ENCODE data around the gene MYRFL.
"Not testable (repeated sequence)": the region's sequence is repeated elsewhere in the genome, so short reads cannot be mapped to it uniquely, and the experiment has no call there.

MYRFL gene

DNA sequence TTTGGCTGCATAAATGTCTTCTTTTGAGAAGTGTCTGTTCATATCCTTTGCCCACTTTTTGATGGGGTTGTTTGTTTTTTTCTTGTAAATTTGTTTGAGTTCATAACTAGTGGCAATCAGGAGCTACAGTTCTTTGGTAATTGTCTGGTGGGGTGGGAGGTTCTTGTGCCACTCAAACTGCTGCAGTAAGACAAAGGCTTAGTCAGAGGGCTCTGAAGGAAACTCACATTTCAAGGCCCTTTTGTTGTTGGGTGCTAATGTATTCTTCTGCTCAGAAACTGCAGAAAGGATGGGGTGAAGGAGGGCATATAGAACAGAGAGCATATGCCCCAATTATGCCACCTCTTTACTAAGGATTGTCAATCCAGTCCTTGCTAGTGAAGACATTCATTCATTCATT lies 21.9 kb downstream of the MYRFL start:
- ChIA-PET POLR2A (no interaction called here), CTCF (no interaction called here)
- DNase-seq (ENCODE audit: low read depth, low spot score): no peak
- no peak overlapping the region for H3K4me3 ChIP-seq (ENCODE audit: low read depth, low read length)
- TF ChIP-seq CTCF (IDR thresholded peaks at IDR 0.05; ENCODE audit: insufficient read depth, low read length, missing control alignments): no peak

DNA sequence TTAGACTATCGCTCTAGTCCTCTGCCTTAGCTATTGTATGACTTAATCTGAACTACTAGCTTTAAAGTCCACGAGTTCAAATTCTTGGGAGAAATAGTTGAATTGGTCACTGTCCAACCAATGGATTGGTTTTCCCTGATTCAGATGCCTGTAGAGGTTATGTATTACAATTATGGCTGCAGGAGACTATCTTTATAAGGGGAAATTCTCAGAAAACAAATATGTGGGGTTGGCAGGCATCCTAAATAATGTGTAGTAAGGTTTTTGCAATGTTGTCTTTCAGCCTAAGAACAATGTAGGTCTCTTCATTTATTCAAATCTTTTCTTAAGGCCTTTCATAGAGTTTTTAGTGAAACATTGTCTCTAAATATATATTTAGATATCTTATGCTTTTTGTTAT lies 26.9 kb downstream of the MYRFL start:
- TF ChIP-seq CTCF (IDR thresholded peaks at IDR 0.05; ENCODE audit: insufficient read depth, low read length, missing control alignments): no peak
- CTCF ChIA-PET: no interaction called here
- H3K4me3 ChIP-seq (ENCODE audit: low read depth, low read length): no peak overlapping the region
- POLR2A ChIA-PET: no interaction called here
- peak; percentile 2 for DNase-seq (ENCODE audit: low read depth, low spot score)

- DNase-seq (ENCODE audit: low read depth, low spot score); H3K4me3 ChIP-seq (ENCODE audit: low read depth, low read length); CTCF ChIA-PET; POLR2A ChIA-PET: not testable (repeated sequence)
Measured at GRCh38 chr12:69853176-69853961, 28.3 kb downstream of the MYRFL start.

DNA sequence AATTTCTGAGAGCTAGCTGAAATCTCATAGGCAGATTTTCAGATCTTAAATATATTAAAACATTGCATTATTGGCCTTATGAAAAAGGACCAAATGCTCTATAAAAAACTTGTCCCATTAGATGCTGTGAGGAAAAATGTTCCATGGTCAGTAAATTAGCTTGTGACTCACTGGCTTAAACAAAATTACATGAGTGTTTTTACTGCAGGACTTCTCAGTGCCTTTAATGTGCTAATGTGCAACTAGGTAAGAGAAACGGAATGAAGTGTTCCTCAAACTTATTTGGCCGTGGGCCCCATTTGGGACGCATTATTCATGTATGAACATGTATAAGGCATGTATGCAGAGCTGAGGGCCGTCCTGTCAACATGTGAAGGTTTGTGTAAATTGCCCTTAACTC lies 41.7 kb downstream of the MYRFL start:
- no peak for TF ChIP-seq CTCF (IDR thresholded peaks at IDR 0.05; ENCODE audit: insufficient read depth, low read length, missing control alignments)
- ChIA-PET CTCF (interaction anchor here (1.8 kb wide), 1 partner anchor 12 kb away, joined by 8 read pairs; no protein-coding TSS in a partner anchor), POLR2A (no interaction called here)
- no peak overlapping the region for H3K4me3 ChIP-seq (ENCODE audit: low read depth, low read length)
- no peak for DNase-seq (ENCODE audit: low read depth, low spot score)

GRCh38 chr12:69868695-69869094 lies 43.7 kb downstream of the MYRFL start:
- ChIA-PET POLR2A (no interaction called here), CTCF (no interaction called here)

GRCh38 chr12:69872804-69873203 lies 47.8 kb downstream of the MYRFL start:
- TF ChIP-seq CTCF (IDR thresholded peaks at IDR 0.05; ENCODE audit: insufficient read depth, low read length, missing control alignments): no peak
- no peak for DNase-seq (ENCODE audit: low read depth, low spot score)
- CTCF ChIA-PET: interaction anchor here (1.3 to 2.0 kb wide), 2 partner anchors 704 to 706 kb away, joined by 5 to 11 read pairs; no protein-coding TSS in a partner anchor
- POLR2A ChIA-PET: no interaction called here
- no peak overlapping the region for H3K4me3 ChIP-seq (ENCODE audit: low read depth, low read length)

More at GRCh38 chr12:69868695-69869094, 43.7 kb downstream of the MYRFL start:
- TF ChIP-seq CTCF (IDR thresholded peaks at IDR 0.05; ENCODE audit: insufficient read depth, low read length, missing control alignments): no peak
- DNase-seq (ENCODE audit: low read depth, low spot score): no peak
- no peak overlapping the region for H3K4me3 ChIP-seq (ENCODE audit: low read depth, low read length)

DNA sequence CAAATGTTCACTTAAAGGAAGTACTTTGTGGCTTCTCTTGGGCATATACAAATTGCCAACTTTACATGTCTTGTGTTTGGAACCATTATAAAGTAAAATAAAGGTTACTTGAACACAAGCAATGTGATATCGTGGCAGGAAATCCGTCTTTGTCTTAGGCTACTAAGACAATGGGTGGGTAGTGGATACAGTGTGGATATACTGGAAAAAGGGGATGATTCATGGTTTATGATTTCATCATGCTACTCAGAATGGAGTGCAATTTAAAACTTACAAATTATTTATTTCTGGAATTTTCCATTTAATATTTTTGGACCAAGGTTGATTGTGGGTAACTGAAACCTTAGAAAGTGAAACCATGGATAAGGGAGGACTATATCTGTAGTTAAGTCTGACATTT lies 48.4 kb downstream of the MYRFL start:
- POLR2A ChIA-PET: no interaction called here
- no peak for TF ChIP-seq CTCF (IDR thresholded peaks at IDR 0.05; ENCODE audit: insufficient read depth, low read length, missing control alignments)
- no peak for DNase-seq (ENCODE audit: low read depth, low spot score)

More for the DNA sequence above, 48.4 kb downstream of the MYRFL start:
- CTCF ChIA-PET: interaction anchor here (1.0 to 2.0 kb wide), 3 partner anchors 28 to 705 kb away, joined by 4 to 11 read pairs (median 5); no protein-coding TSS in a partner anchor
- H3K4me3 ChIP-seq (ENCODE audit: low read depth, low read length): no peak overlapping the region

All from AG04449 (cell line).